ENCODE measurements around the gene APEX1. TPM values are rescaled to one million over a fixed set of nuclear protein-coding genes. Genes with fewer than 3 reads are reported as not detected.
"Not testable (repeated sequence)": the region's sequence is repeated elsewhere in the genome, so short reads cannot be mapped to it uniquely, and the experiment has no call there.

The APEX1 gene
- total RNA-seq, 1 donor from 2014 or later = 169 TPM

DNA sequence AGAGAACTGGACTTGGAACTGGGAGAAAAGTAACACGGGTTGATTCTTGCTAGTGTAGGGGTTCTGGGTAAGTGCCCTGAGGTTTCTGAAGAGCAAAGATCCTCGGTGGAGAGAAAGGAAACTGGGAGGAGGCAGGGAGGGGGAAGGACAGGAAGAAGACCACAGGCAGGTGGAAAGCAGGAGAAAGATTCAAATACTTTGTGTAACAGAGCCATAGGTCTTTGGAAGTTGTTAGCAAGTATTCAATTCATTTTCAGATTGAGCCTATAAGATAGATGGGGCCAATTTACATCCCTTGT lies 15.5 kb downstream of the APEX1 start:
- intact Hi-C loops (cut with micrococcal nuclease) = no loop called here

- intact Hi-C loops (cut with micrococcal nuclease) = no loop called here
These were observed 17.6 kb downstream of the APEX1 start for GRCh38 chr14:20472536-20473169.

- intact Hi-C loops (cut with micrococcal nuclease) = no loop called here
These were observed 21.8 kb downstream of the APEX1 start for GRCh38 chr14:20476776-20477175.

DNA sequence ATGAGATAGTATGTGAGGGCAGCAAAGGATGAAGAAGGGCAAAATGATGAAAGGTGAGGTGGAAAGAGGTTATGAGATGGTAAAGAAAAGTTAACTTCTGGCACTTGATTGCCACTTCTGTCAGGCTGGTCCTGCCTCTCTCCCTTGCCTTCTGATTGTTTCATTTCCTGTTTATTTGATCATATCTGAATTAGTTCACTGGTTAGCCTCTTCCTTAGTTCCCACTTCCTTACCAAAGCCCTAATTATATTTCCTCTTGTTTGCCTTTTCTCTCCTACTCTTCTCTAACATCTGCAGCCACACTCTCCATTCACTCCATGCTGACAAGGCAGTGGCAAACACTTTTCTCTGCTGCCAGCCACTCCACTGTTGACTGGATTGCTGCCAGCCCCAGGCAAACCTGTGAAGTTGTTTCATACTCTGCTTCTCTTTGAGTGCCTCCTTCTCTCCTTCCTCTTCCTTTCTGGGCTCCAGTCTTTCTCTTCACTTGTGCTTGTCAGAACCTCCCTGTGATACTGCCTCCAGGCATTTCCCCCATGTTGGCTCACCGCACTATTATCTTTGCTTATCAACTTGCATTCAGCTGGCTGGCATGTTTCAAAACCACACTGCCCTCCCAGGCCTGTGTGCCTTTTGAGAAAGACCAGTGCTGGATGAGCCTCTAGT lies 22.3 kb downstream of the APEX1 start:
- intact Hi-C loops (cut with micrococcal nuclease) = no loop called here

DNA sequence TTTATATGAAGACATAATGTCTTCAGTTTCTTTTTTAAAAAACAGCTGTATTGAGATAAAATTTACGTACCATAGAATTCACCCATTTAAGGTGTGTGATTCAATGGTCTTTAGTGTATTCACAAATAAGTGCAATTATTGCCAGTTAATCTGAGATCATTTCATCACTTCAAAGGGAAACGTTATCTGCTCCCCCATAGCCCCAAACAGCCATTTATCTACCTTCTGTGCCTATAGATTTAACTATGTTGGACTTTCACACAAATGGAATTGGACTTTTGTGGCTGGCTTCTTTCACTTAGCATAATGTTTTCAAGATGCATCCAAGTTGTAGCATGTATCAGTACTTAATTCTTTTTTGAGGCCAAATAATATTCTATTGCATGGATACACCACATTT lies 23.9 kb downstream of the APEX1 start:
- intact Hi-C loops (cut with micrococcal nuclease) = no loop called here

- intact Hi-C loops (cut with micrococcal nuclease) = no loop called here
These were observed 27.4 kb downstream of the APEX1 start for GRCh38 chr14:20482382-20482781.

GRCh38 chr14:20485900-20486299 lies 30.9 kb downstream of the APEX1 start:
- intact Hi-C loops (cut with micrococcal nuclease) = no loop called here

DNA sequence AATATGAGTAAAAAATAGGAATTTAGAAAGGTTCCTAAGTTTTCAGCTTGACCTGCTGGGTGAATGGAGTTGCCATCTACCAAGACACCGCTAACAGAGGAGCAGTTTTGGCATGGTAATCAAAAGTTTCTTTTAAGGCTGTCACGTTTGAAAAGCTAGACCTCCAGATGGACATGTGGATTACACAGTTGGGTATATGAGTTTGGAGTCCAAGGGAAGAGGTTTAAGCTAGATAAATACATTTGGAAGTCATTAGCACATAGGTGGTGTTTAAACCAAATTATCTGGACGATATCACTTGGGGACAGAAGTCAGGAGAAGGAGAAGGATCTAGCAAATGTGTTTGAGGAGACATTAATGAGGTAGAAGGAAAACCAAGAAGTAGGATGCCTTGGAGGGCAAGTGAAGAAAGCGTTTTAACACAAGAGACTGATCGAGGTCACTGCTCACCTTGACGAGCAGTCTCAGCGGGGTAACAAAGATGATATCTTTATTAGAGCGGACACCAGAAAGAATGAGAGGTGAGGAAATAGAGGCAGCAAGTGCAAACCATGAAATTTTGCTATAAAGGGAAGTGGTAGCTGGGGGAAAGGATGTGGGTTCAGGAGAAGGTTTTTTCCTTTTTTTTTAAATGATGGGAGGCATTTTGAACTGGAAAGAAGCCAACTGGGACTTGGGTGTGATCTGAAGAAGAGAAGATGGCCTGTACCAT lies 31.8 kb downstream of the APEX1 start:
- intact Hi-C loops (cut with micrococcal nuclease) = no loop called here

GRCh38 chr14:20487396-20487725 lies 32.3 kb downstream of the APEX1 start:
- intact Hi-C loops (cut with micrococcal nuclease) = no loop called here

DNA sequence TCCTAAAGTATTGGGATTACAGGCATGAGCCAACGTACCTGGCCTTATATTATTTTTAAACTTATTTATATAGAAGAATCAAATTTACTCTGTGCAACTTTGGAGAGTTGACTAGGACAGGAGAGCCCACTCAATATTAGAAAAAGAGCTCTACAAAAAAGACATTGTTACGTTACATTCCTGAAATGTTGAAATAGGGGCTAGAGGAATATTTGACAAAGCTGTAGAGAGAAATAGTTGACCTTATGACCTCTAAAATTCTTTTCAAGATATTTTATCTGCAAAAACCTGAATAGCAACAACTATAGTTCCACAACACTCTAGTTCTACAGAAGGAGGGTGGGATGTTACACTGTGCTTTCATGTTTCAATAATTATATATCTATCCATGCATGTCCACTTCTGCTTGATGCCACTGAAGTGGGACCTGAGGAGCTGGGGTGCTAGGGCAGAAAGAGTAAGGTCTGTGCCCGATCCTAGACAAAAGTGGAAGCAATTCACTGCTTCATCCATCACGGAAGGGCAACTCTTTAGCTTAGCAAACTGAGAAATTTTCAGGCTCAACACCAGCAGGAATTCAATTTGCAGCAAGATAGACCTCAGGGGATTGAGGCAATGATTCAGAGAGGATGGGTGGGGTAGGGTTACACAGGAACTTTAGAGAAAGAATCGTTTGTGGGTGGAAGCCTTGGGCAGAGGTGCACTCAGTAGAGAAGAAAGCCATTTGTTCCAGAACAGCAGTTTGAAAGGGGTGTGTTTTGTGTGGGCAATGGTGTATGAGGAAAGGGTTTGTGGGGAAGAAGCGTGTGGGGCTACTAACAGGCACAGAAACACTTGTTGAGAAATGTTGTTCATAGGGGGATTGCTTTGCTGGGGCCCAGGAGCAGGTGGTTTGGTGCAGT lies 34.3 kb downstream of the APEX1 start:
- intact Hi-C loops (cut with micrococcal nuclease) = loop anchor here (2.0 kb wide), 1 partner anchor 21 kb away; the partner anchor contains the start of gene PNP

GRCh38 chr14:20490563-20490962 lies 35.5 kb downstream of the APEX1 start:
- intact Hi-C loops (cut with micrococcal nuclease) = no loop called here

- intact Hi-C loops (cut with micrococcal nuclease) = no loop called here
These were observed 37.5 kb downstream of the APEX1 start for GRCh38 chr14:20492486-20492885.

DNA sequence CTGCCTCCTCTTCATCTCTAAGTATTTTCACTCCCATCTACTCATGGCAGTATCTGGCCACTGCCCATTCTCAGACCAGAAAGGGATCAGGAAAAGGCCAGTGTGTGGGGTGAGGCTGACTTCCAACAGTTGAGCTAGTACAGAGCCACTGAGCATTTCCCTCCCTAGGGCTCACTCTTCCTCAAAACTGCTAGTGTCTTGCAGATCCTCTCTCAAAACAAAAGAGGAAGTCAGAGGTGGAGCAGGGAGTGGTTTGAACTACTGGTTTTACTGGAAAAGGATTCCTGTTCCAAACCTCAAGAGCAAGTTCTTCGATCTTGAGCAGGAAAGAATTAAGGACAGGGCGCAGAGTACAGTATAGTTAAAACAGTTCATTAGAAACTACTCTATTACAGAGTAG lies 38.6 kb downstream of the APEX1 start:
- intact Hi-C loops (cut with micrococcal nuclease) = no loop called here

DNA sequence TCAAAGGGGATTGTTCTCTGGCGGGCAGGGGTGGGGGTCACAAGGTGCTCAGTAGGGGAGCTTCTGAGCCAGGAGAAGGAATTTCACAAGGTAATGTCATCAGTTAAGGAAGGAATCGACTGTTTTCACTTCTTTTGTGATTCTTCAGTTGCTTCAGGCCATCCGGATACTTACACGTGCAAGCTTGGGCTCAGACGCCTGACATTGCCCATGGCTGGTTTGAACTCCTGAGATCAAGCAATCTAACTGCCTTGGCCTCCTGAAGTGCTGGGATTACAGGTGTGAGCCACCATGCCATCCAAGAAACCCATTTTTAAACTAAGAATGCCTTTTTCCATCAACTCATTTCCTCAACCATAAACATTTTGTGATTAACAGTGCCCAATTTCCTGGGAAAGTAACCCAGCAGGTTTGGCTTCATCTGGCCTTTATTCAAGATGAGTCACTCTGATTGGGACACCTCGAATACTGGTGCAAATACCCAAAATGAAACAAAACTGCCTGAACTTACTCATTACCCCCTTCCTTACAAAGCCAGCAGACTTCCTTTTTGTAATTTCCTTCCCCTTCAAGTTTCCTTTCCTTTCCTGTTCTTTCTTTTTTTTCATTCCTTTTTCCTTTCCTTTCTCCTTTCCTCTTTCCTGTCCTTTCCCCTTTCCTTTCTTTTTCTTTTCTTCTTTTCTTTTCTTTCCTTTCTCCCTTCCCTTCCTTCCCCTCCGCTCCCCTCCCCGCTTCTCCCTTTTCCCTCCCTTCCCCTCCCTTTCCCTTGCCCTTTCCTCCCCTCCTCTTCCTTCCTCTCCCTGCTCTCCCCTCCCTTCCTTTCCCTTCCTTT lies 40.1 kb downstream of the APEX1 start:
- intact Hi-C loops (cut with micrococcal nuclease) = no loop called here

DNA sequence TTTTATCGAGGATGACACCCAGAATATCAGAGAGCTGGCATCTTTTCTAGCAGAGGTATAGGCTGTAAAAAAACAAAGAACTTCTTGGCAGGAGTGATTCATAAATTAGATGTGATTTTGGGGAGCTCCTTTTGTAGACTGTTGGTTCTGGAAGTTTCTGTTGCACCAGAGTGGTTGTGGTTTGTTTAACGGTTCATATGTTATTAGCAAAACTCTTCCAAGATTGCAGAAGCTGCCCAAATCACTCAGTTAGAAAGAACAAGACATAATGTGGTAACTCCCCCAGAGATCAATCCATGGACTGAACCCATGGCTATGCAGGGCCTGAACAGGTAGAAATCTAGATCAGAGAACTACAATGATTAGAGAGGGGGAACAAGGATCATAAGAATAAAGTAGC lies 43.6 kb downstream of the APEX1 start:
- intact Hi-C loops (cut with micrococcal nuclease) = no loop called here

GRCh38 chr14:20499108-20499507 lies 44.1 kb downstream of the APEX1 start:
- intact Hi-C loops (cut with micrococcal nuclease) = no loop called here

GRCh38 chr14:20499881-20500280 lies 44.9 kb downstream of the APEX1 start:
- intact Hi-C loops (cut with micrococcal nuclease) = no loop called here

DNA sequence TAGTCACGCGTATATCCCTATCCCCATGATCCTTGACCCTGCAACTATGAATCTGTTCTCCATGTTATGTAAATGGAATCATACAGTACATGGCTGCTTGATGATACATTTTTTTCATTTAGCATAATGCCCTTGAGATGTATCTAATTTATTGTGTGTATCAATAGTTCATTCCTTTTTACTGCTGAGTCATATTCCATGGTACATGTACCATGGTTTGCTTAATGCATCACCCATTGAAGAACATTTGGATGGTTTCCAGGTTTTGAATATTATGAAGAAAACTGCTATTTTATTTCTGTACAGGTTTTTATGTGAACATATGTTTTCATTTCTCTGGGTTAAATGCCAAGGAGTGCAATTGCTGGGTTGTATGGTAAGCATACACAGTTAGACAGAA lies 46.3 kb downstream of the APEX1 start:
- intact Hi-C loops (cut with micrococcal nuclease) = no loop called here

DNA sequence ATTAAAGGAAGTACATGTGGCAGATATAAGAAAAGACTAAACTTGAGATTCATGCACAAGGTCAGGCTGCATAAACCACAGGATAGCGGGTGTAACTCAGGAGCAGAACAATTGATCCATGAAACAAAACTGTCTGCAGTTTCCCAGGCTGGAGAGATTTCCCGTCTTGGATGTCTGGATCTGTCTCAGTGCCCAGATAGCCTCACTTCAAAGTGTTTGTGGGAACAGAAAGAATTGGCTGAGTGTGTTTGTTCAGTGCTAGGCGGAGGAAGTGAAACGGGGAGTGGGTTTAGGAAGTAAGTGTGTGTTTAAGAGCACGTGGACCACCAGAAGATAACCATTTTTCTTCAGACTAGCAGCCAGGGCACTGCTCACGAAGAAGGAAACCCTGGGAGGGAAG lies 48.9 kb downstream of the APEX1 start:
- intact Hi-C loops (cut with micrococcal nuclease) = no loop called here

GRCh38 chr14:20506276-20506675 lies 51.2 kb downstream of the APEX1 start:
- intact Hi-C loops (cut with micrococcal nuclease) = not testable (repeated sequence)

- intact Hi-C loops (cut with micrococcal nuclease) = not testable (repeated sequence)
These were observed 51.7 kb downstream of the APEX1 start for GRCh38 chr14:20506752-20507151.
